Activated CD4-positive, alpha-beta T cell treated with anti-CD3 and anti-CD28 coated beads, Interleukin-2, amount 10 ng/mL, durations not matched to agents 24 days and 14 days (primary cell): Measurements from ENCODE around the gene SLC15A4. TPM values are rescaled to one million over a fixed set of nuclear protein-coding genes. Genes with fewer than 3 reads are reported as not detected.

Source experiments
- DNase-seq: peaks from one replicate; pipeline ENCODE4 v3.0.0; 2022
- H3K27ac Mint-ChIP-seq: one replicate; pipeline ENCODE4 v1.8.0; 2022; ENCODE audit warnings: mild to moderate bottlenecking, mixed read lengths
- H3K27me3 Mint-ChIP-seq: one replicate; pipeline ENCODE4 v1.8.0; 2022; ENCODE audit warnings: mixed read lengths
- H3K36me3 Mint-ChIP-seq: one replicate; pipeline ENCODE4 v1.8.0; 2022; ENCODE audit warnings: low read depth, mild to moderate bottlenecking, mixed read lengths
- H3K4me1 Mint-ChIP-seq: one replicate; pipeline ENCODE4 v1.8.0; 2021; ENCODE audit warnings: mixed read lengths
- H3K4me3 Mint-ChIP-seq: one replicate; pipeline ENCODE4 v1.8.0; 2022; ENCODE audit warnings: mild to moderate bottlenecking, moderate library complexity, mixed read lengths
- H3K9me3 Mint-ChIP-seq: one replicate; pipeline ENCODE4 v1.8.0; 2021; ENCODE audit warnings: mixed read lengths
- intact Hi-C: fragments of 100-400 bp; cut with micrococcal nuclease; formaldehyde crosslinking; loops from one replicate; pipeline ENCODE4 v1.15.1; 2023
- total RNA-seq: library from RNA; stranded (reverse); gene quantifications from 2 replicates; pipeline ENCODE4 v1.2.3, GENCODE V29; 2022

Gene SLC15A4
- total RNA-seq, 1 donor from 2014 or later, result 36.8 TPM

DNA sequence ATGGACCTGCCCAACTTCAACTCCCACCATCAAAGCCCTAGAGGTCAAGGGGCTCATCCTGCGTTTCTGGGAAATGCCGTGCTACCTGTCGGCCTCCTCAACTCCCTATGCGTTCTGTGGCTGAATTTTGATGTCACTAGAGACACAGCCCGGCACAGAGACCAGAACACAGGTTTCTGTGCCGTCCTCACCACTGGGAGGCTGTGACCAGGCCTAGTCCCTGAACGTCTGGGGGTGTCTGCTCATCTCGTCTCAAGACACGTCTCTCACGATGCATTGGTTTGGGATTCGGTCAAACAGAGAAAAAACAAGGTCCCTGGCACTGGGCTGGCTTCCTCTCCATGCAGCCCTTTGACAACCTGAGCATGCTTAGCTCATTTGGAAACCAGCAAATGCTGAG lies 33.5 kb downstream of the SLC15A4 start:
- Mint-ChIP-seq H3K4me1 (peaks cover 18% of the 10 kb centered on the region), H3K9me3 (no peaks in the 10 kb centered on the region), H3K4me3 (no peak overlapping the region), H3K27ac (no peak overlapping the region), H3K27me3 (no peaks in the 10 kb centered on the region), H3K36me3 (peaks cover 34% of the 10 kb centered on the region)
- intact Hi-C loops, result no loop called here
- DNase-seq, result no peak

DNA sequence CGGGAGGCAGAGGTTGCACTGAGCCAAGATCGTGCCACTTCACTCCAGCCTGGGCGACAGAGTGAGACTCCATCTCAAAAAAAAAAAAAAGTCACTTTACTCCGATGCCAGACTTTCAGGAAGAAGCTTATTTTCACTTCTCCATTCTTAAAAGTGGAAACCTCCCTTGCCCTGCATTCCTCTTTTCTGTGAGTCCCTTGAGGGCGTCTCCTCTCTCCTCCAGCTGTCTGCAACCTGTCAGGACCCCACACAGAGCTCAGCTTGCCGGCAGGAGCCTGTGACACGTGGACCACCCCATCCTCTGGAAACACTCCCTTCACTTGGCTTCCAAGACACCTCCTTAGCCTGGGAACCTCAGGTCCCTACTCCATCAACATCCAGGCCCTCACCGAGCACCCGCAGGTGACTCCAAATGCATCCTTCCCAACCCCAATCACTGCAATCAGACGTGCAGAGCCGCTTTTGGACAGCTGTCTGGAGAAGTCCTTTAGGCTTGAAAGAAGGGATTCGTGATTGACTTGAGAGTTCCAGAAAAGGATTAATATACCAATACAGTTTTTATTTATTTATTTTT lies 34.3 kb downstream of the SLC15A4 start:
- intact Hi-C loops, result loop anchor here (10.0 kb wide), 1 partner anchor 1225 kb away; no protein-coding TSS in a partner anchor
- Mint-ChIP-seq H3K9me3 (no peaks in the 10 kb centered on the region), H3K27ac (peak overlapping the region; percentile 64), H3K36me3 (peaks cover 27% of the 10 kb centered on the region), H3K4me1 (peaks cover 13% of the 10 kb centered on the region), H3K27me3 (no peaks in the 10 kb centered on the region), H3K4me3 (no peak overlapping the region)
- DNase-seq, result no peak

- H3K27me3 Mint-ChIP-seq, result no peaks in the 10 kb centered on the region
- intact Hi-C loops, result loop anchor here (10.0 kb wide), 1 partner anchor 1227 kb away; no protein-coding TSS in a partner anchor
- no peak overlapping the region for H3K27ac Mint-ChIP-seq
- H3K36me3 Mint-ChIP-seq, result peaks cover 15% of the 10 kb centered on the region
- H3K4me3 Mint-ChIP-seq, result no peak overlapping the region
- H3K9me3 Mint-ChIP-seq, result no peaks in the 10 kb centered on the region
- H3K4me1 Mint-ChIP-seq, result peaks cover 14% of the 10 kb centered on the region
- no peak for DNase-seq
Measured at GRCh38 chr12:128787827-128788226, 35.9 kb downstream of the SLC15A4 start.

DNA sequence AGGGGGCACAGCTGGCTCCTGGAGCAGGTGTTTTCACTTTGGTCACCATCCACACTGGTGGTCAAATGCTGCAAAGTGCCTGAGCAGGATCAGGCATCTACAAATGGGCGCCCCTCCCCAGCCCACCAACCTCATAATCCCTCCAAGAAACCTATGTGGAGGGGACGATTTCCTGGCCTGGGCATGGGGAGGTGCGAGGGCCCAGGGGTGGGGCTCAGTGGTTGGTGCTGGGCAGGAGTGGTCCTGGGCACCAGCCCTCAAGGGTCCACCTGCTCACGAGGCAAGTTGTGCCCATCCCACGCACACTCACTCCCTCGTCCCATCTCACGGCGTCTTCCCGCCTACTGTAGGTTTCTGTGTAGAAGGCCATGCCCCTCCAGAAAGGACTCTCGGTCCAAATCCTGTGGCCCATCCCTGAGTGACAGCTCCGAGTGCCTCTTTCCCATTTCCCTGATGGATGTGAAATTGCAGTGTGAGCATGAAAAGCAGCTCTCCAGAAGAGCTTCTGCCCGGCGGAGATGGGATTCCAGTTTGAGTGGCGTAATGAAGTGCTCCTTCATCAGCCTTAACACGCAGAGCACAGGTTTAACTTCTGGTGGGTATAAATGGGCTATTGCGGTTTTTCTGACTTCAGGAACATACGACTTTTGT lies 36.9 kb downstream of the SLC15A4 start:
- H3K27me3 Mint-ChIP-seq, result no peaks in the 10 kb centered on the region

GRCh38 chr12:128784030-128784760 lies 39.6 kb downstream of the SLC15A4 start:
- intact Hi-C loops, result loop anchor here (5.0 to 10.0 kb wide), 2 partner anchors 38 to 1231 kb away; partner anchors contain the start of gene SLC15A4
- Mint-ChIP-seq H3K27ac (no peak overlapping the region), H3K4me3 (no peak overlapping the region), H3K4me1 (peaks cover 6% of the 10 kb centered on the region), H3K9me3 (no peaks in the 10 kb centered on the region), H3K27me3 (no peaks in the 10 kb centered on the region), H3K36me3 (no peaks in the 10 kb centered on the region)
- no peak for DNase-seq

More for the DNA sequence above, 36.9 kb downstream of the SLC15A4 start:
- Mint-ChIP-seq H3K9me3 (no peaks in the 10 kb centered on the region), H3K4me1 (peaks cover 6% of the 10 kb centered on the region), H3K36me3 (peaks cover 5% of the 10 kb centered on the region), H3K27ac (no peak overlapping the region), H3K4me3 (no peak overlapping the region)
- intact Hi-C loops, result loop anchor here (10.0 kb wide), 1 partner anchor 1228 kb away; no protein-coding TSS in a partner anchor
- no peak for DNase-seq

GRCh38 chr12:128783129-128783574 lies 40.6 kb downstream of the SLC15A4 start:
- H3K4me1 Mint-ChIP-seq, result peaks cover 6% of the 10 kb centered on the region
- H3K9me3 Mint-ChIP-seq, result no peaks in the 10 kb centered on the region
- intact Hi-C loops, result loop anchor here (1.0 to 10.0 kb wide), 3 partner anchors 39 to 1232 kb away; partner anchors contain the start of gene SLC15A4
- H3K36me3 Mint-ChIP-seq, result no peaks in the 10 kb centered on the region
- peak overlapping the region; percentile 53 for H3K4me3 Mint-ChIP-seq
- peak; percentile 68 for DNase-seq
- H3K27ac Mint-ChIP-seq, result peak overlapping the region; percentile 86
- H3K27me3 Mint-ChIP-seq, result no peaks in the 10 kb centered on the region

DNA sequence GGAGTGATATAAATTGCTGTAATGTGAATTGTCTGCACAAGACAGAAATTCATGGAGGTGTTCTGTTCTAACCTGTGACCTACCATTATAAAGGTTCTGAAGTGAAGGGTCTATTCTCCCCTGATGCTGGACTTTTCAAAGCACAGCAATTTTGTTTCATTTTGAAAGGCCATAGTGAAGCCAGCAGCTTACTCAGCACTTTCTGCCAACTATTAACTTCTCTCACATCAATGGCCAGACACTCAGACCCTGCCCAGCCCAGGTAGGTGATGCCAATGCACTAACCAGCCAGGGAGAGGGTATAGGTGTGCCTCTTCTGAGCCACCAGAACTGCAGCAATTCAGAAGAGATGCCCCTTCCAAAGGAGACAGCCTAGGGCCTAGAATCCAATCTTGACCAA lies 43.9 kb downstream of the SLC15A4 start:
- DNase-seq, result no peak
- Mint-ChIP-seq H3K9me3 (no peaks in the 10 kb centered on the region), H3K36me3 (no peaks in the 10 kb centered on the region), H3K27ac (no peak overlapping the region), H3K27me3 (no peaks in the 10 kb centered on the region), H3K4me1 (peaks cover 6% of the 10 kb centered on the region), H3K4me3 (no peak overlapping the region)
- intact Hi-C loops, result loop anchor here (5.0 to 10.0 kb wide), 2 partner anchors 42 to 1235 kb away; partner anchors contain the start of gene SLC15A4

DNA sequence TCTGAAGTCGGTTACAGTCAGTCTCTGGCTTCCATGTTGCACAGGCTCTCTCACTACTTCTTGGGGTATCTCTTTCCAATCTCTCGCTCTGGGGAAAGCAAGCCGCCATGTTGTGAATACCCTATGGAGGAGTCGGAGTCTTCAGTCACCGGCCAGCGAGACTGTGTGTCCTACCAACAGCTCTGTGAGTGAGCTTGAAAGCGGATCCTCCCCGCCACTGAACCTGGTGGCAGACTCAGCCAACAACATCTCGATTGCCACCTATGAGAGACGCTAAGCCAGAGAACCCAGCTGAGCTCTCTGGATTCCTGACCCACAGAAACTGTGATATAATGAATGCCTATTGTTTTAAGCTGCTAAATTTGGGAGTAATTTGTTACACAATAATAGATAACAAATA lies 51.5 kb downstream of the SLC15A4 start:
- DNase-seq, result no peak
- Mint-ChIP-seq H3K9me3 (no peaks in the 10 kb centered on the region), H3K27me3 (peaks cover 2% of the 10 kb centered on the region), H3K36me3 (no peaks in the 10 kb centered on the region), H3K4me1 (no peaks in the 10 kb centered on the region), H3K4me3 (no peak overlapping the region), H3K27ac (no peak overlapping the region)
- intact Hi-C loops, result no loop called here

- Mint-ChIP-seq H3K4me1 (no peaks in the 10 kb centered on the region), H3K27ac (no peak overlapping the region), H3K4me3 (no peak overlapping the region), H3K9me3 (no peaks in the 10 kb centered on the region), H3K27me3 (peaks cover 2% of the 10 kb centered on the region), H3K36me3 (no peaks in the 10 kb centered on the region)
- DNase-seq, result no peak
- intact Hi-C loops, result no loop called here
Measured at GRCh38 chr12:128771681-128772080, 52.1 kb downstream of the SLC15A4 start.

GRCh38 chr12:128767518-128767917 lies 56.2 kb downstream of the SLC15A4 start:
- Mint-ChIP-seq H3K36me3 (no peaks in the 10 kb centered on the region), H3K27me3 (no peaks in the 10 kb centered on the region), H3K4me1 (no peaks in the 10 kb centered on the region), H3K27ac (no peak overlapping the region), H3K9me3 (no peaks in the 10 kb centered on the region), H3K4me3 (no peak overlapping the region)
- intact Hi-C loops, result no loop called here
- DNase-seq, result no peak

- H3K36me3 Mint-ChIP-seq, result no peaks in the 10 kb centered on the region
Measured at GRCh38 chr12:128766738-128767501, 56.8 kb downstream of the SLC15A4 start.

GRCh38 chr12:128763395-128763794 lies 60.4 kb downstream of the SLC15A4 start:
- H3K27me3 Mint-ChIP-seq, result no peaks in the 10 kb centered on the region
- intact Hi-C loops, result no loop called here
- no peaks in the 10 kb centered on the region for H3K36me3 Mint-ChIP-seq
- no peaks in the 10 kb centered on the region for H3K9me3 Mint-ChIP-seq
- no peak overlapping the region for H3K4me3 Mint-ChIP-seq
- H3K27ac Mint-ChIP-seq, result no peak overlapping the region
- H3K4me1 Mint-ChIP-seq, result no peaks in the 10 kb centered on the region
- no peak for DNase-seq

More at GRCh38 chr12:128766738-128767501, 56.8 kb downstream of the SLC15A4 start:
- DNase-seq, result no peak
- Mint-ChIP-seq H3K27ac (no peak overlapping the region), H3K9me3 (no peaks in the 10 kb centered on the region), H3K27me3 (no peaks in the 10 kb centered on the region), H3K4me1 (no peaks in the 10 kb centered on the region), H3K4me3 (no peak overlapping the region)
- intact Hi-C loops, result no loop called here

GRCh38 chr12:128761379-128761790 lies 62.4 kb downstream of the SLC15A4 start:
- intact Hi-C loops, result no loop called here
- no peak overlapping the region for H3K27ac Mint-ChIP-seq
- no peak for DNase-seq
- H3K9me3 Mint-ChIP-seq, result no peaks in the 10 kb centered on the region
- no peaks in the 10 kb centered on the region for H3K27me3 Mint-ChIP-seq
- H3K4me1 Mint-ChIP-seq, result no peaks in the 10 kb centered on the region
- no peak overlapping the region for H3K4me3 Mint-ChIP-seq
- H3K36me3 Mint-ChIP-seq, result no peaks in the 10 kb centered on the region
